Breast epithelium (tissue), 4 donors: ENCODE measurements around the gene IL21R. TPM values are rescaled to one million over a fixed set of nuclear protein-coding genes. Genes with fewer than 3 reads are reported as not detected.

Experiments
- DNase-seq, 2 donors: peaks; one replicate each; pipeline ENCODE4 v3.0.0-alpha.2; 2019; ENCODE audit warnings: low spot score in 2 of 2
- H3K27ac ChIP-seq, 2 donors: fragments of 200-600 bp; sonication (generic) in 1 of 2; one replicate each; pipeline ENCODE4 v1.5.1; 2016 to 2019; ENCODE audit warnings: mild to moderate bottlenecking in 1 of 2
- H3K27me3 ChIP-seq, 2 donors: fragments of 200-600 bp; sonication (generic) in 1 of 2; one replicate each; pipeline versions ENCODE4 v1.5.1 to v1.6.0; 2017 to 2019; ENCODE audit warnings: control low read depth in 1 of 2, mild to moderate bottlenecking in 1 of 2
- H3K36me3 ChIP-seq: fragments of 200-600 bp; one replicate; pipeline ENCODE4 v1.5.1; 2019
- H3K4me1 ChIP-seq, 2 donors: fragments of 200-600 bp; sonication (generic); one replicate each; pipeline ENCODE4 v1.5.1; 2016 to 2019; ENCODE audit warnings: control low read depth in 1 of 2
- H3K4me3 ChIP-seq, 3 donors: fragments of 200-600 bp; sonication (generic); 1 replicate in 2 of 3; 2 replicates in 1 of 3; pipeline ENCODE4 v1.5.1; 2016 to 2019; ENCODE audit warnings: mild to moderate bottlenecking in 3 of 3, moderate library complexity in 2 of 3
- H3K9me3 ChIP-seq, 2 donors: fragments of 200-600 bp; sonication (generic) in 1 of 2; one replicate each; pipeline ENCODE4 v1.5.1; 2016 to 2019; ENCODE audit warnings: control low read depth in 1 of 2
- CTCF ChIP-seq, 3 donors: fragments of 450-650 bp; IDR thresholded peaks; one replicate each; pipeline ENCODE4 v1.5.1; 2016 to 2017; ENCODE audit warnings: antibody characterized with exemption in 3 of 3, mild to moderate bottlenecking in 3 of 3, moderate library complexity in 3 of 3
- POLR2A ChIP-seq: fragments of 450-650 bp; IDR thresholded peaks from one replicate; pipeline ENCODE4 v1.6.1; 2016; ENCODE audit warnings: antibody characterized with exemption, mild to moderate bottlenecking, moderate library complexity
- POLR2AphosphoS5 ChIP-seq, 3 donors: sonication (generic); formaldehyde crosslinking; IDR thresholded peaks; one replicate each; pipeline ENCODE4 v1.6.1; 2017; ENCODE audit warnings: antibody characterized with exemption in 3 of 3
- intact Hi-C: fragments of 100-400 bp; cut with DNase I; formaldehyde crosslinking; loops from one replicate; pipeline ENCODE4 v1.15.1; 2023; ENCODE audit warnings: low total_unique reads
- total RNA-seq, 3 donors: library from RNA; depleted of rRNA; stranded (reverse); fragments of >200 nt; gene quantifications; one replicate each; pipeline ENCODE4 v1.1.0, GENCODE V29; 2016

IL21R gene
- total RNA-seq, 3 donors from 2014 or later: 0.16 to 0.33 TPM; not detected in 1

DNA sequence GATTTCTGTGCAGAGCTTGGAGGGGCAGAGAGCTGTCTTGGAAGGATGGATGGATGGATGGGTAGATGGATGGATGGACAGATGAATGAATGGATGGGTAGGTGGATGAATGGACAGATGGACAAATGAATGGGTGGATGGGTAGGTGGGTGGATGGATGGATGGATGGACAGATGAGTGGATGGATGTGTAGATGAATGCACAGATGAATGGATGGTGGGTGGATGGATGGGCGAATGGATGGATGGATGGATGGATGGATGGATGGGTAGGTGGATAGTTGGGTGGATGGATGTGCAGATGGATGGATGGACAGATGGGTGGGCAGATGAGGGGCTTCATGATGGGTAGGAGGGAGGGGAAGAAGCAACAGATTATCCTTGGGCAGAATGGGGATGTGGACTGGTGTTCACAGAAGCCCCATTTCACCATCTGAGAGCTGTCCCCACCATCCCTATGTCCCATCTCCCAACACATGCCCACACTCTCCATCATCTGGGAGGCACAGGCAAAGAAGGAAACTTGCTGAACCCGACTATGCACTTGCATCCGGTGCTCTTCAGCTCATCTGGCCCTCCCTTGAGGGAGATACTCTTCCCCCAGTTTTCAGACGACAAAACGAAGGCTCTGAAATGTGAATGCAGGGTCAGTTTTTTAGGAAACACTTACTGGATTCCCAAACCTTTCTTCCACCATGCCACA, 57.2 kb downstream of the IL21R start:
- DNase-seq: no peak
- H3K36me3 ChIP-seq: peaks cover 2% of the 10 kb centered on the region
- intact Hi-C loops: no loop called here

GRCh38 chr16:27460213-27460612, 58.2 kb downstream of the IL21R start:
- no peak for TF ChIP-seq POLR2A
- TF ChIP-seq POLR2AphosphoS5 (IDR thresholded peaks at IDR 0.05): no peak
- TF ChIP-seq CTCF (IDR thresholded peaks at IDR 0.05): no peak
- Histone ChIP-seq H3K4me1 (no peaks in the 10 kb centered on the region), H3K27me3 (no peaks in the 10 kb centered on the region), H3K9me3 (no peaks in the 10 kb centered on the region), H3K4me3 (no peak overlapping the region), H3K36me3 (peaks cover 10% of the 10 kb centered on the region), H3K27ac (no peak overlapping the region)
- DNase-seq: no peak
- intact Hi-C loops: no loop called here

More for the DNA sequence above, 57.2 kb downstream of the IL21R start:
- TF ChIP-seq POLR2A (no peak), CTCF (IDR thresholded peaks at IDR 0.05) (no peak), POLR2AphosphoS5 (IDR thresholded peaks at IDR 0.05) (no peak)
- no peaks in the 10 kb centered on the region for H3K4me1 ChIP-seq
- H3K27ac ChIP-seq: no peak overlapping the region
- H3K27me3 ChIP-seq: no peaks in the 10 kb centered on the region
- H3K9me3 ChIP-seq: no peaks in the 10 kb centered on the region
- H3K4me3 ChIP-seq: no peak overlapping the region

- Histone ChIP-seq H3K9me3 (no peaks in the 10 kb centered on the region), H3K27me3 (no peaks in the 10 kb centered on the region), H3K36me3 (peaks cover 10% of the 10 kb centered on the region), H3K4me1 (no peaks in the 10 kb centered on the region), H3K4me3 (no peak overlapping the region), H3K27ac (peak overlapping the region in 1 of 2 donors; percentile 38)
- no peak for DNase-seq
- intact Hi-C loops: no loop called here
- TF ChIP-seq POLR2A (no peak), CTCF (IDR thresholded peaks at IDR 0.05) (no peak)
Measured at GRCh38 chr16:27460663-27461482, 58.9 kb downstream of the IL21R start.

DNA sequence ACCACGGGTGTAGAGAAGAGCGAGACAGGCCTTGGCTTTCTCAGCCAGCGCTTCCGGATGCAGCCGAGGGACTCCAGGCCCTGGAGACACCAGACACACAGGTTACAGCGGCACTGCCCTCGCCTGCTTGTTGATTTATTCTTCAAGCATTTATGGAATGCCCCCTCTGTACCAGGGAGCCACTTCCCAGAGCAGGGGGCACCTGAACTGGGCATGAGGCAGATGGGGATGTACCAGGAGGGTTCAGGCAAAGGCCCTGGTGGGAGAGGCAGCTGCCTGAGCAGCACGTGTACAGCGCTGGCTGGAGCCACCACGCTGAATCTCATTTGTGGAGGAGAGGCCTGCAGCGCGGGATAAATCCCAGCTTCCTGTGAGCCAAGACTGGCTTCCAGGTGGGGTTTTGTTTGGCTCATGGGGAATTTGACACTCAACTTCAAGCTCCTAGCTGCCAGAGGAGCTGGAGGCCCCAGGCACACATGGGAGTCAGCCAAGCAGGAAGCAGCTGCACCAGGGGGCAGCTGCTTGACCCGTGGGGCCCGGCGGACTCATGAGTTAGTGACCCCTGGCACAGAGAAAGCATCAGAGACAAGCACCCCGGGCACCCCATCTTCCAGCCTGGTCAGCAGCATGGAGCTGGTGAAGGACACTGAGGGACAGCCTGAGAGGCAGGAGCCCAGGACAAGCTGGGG, 59.7 kb downstream of the IL21R start:
- H3K27ac ChIP-seq: peak overlapping the region in 1 of 2 donors; percentile 38
- DNase-seq: no peak
- intact Hi-C loops: no loop called here
- no peak for TF ChIP-seq POLR2A
- no peak for TF ChIP-seq CTCF (IDR thresholded peaks at IDR 0.05)
- TF ChIP-seq POLR2AphosphoS5 (IDR thresholded peaks at IDR 0.05): no peak
- no peaks in the 10 kb centered on the region for H3K9me3 ChIP-seq
- H3K36me3 ChIP-seq: peaks cover 10% of the 10 kb centered on the region
- no peaks in the 10 kb centered on the region for H3K4me1 ChIP-seq
- H3K4me3 ChIP-seq: no peak overlapping the region
- no peaks in the 10 kb centered on the region for H3K27me3 ChIP-seq
